ENCODE data around the gene COX5A. TPM values are rescaled to one million over a fixed set of nuclear protein-coding genes. Genes with fewer than 3 reads are reported as not detected.

The COX5A gene
- total and polyA plus RNA-seq, 11 donors, result 754 to 2,918 (median 1,211) TPM

GRCh38 chr15:74962219-74962618 lies 24.3 kb upstream of the COX5A start:
- Histone ChIP-seq H3K4me1 (peaks cover 0 to 39% (median 22%) of the 10 kb centered on the region in 12 donors), H3K4me3 (no peak overlapping the region), H3K36me3 (no peaks in the 10 kb centered on the region), H3K9me3 (no peaks in the 10 kb centered on the region), H3K27ac (no peak overlapping the region), H3K27me3 (peaks cover 0 to 26% (median 10%) of the 10 kb centered on the region in 9 donors)
- intact Hi-C loops (cut with DNase I), result no loop called here
- TF ChIP-seq CTCF (IDR thresholded peaks at IDR 0.05) (no peak), POLR2A (IDR thresholded peaks at IDR 0.05) (no peak)
- no peak for ATAC-seq
- 90 to 92% (median 91%) methylated on average over 8 of the region's 8 CpGs for WGBS, 4 donors
- no peak for DNase-seq

GRCh38 chr15:74961616-74962015 lies 23.7 kb upstream of the COX5A start:
- no peak for ATAC-seq

GRCh38 chr15:74960995-74961588 lies 23.2 kb upstream of the COX5A start:
- no peak for DNase-seq
- H3K4me3 ChIP-seq, result no peak overlapping the region
- TF ChIP-seq POLR2A (IDR thresholded peaks at IDR 0.05) (no peak), CTCF (IDR thresholded peaks at IDR 0.05) (no peak)
- intact Hi-C loops (cut with DNase I), result no loop called here
- no peaks in the 10 kb centered on the region for H3K9me3 ChIP-seq
- WGBS, 4 donors, result 57 to 88% (median 64%) methylated on average over 3 of the region's 3 CpGs
- H3K27ac ChIP-seq, result no peak overlapping the region
- no peak for ATAC-seq
- H3K36me3 ChIP-seq, result no peaks in the 10 kb centered on the region
- peaks cover 0 to 27% (median 10%) of the 10 kb centered on the region in 9 donors for H3K27me3 ChIP-seq
- peaks cover 0 to 49% (median 26%) of the 10 kb centered on the region in 12 donors for H3K4me1 ChIP-seq

More at GRCh38 chr15:74961616-74962015, 23.7 kb upstream of the COX5A start:
- 57 to 88% (median 65%) methylated on average over 5 of the region's 5 CpGs for WGBS, 4 donors
- H3K27me3 ChIP-seq, result peaks cover 0 to 27% (median 10%) of the 10 kb centered on the region in 9 donors
- H3K9me3 ChIP-seq, result no peaks in the 10 kb centered on the region
- H3K4me1 ChIP-seq, result peaks cover 0 to 44% (median 25%) of the 10 kb centered on the region in 12 donors
- DNase-seq, result no peak
- TF ChIP-seq POLR2A (IDR thresholded peaks at IDR 0.05), result no peak
- TF ChIP-seq CTCF (IDR thresholded peaks at IDR 0.05), result no peak
- no peak overlapping the region for H3K4me3 ChIP-seq
- no peak overlapping the region for H3K27ac ChIP-seq
- no peaks in the 10 kb centered on the region for H3K36me3 ChIP-seq
- intact Hi-C loops (cut with DNase I), result no loop called here

GRCh38 chr15:74960286-74960685 lies 22.4 kb upstream of the COX5A start:
- Histone ChIP-seq H3K4me3 (no peak overlapping the region), H3K27me3 (peaks cover 0 to 27% (median 10%) of the 10 kb centered on the region in 9 donors), H3K27ac (no peak overlapping the region), H3K4me1 (peaks cover 0 to 57% (median 30%) of the 10 kb centered on the region in 12 donors), H3K9me3 (no peaks in the 10 kb centered on the region), H3K36me3 (no peaks in the 10 kb centered on the region)
- DNase-seq (no peak), ATAC-seq (no peak)
- no peak for TF ChIP-seq CTCF (IDR thresholded peaks at IDR 0.05)
- no peak for TF ChIP-seq POLR2A (IDR thresholded peaks at IDR 0.05)
- 43 to 58% (median 52%) methylated on average over 1 of the region's 1 CpG for WGBS, 4 donors
- intact Hi-C loops (cut with DNase I), result no loop called here
